Measurements from ENCODE around the gene RAVER1. TPM values are rescaled to one million over a fixed set of nuclear protein-coding genes. Genes with fewer than 3 reads are reported as not detected.

Gene RAVER1
- total RNA-seq, 1 donor from 2014 or later, result 51.8 TPM

DNA sequence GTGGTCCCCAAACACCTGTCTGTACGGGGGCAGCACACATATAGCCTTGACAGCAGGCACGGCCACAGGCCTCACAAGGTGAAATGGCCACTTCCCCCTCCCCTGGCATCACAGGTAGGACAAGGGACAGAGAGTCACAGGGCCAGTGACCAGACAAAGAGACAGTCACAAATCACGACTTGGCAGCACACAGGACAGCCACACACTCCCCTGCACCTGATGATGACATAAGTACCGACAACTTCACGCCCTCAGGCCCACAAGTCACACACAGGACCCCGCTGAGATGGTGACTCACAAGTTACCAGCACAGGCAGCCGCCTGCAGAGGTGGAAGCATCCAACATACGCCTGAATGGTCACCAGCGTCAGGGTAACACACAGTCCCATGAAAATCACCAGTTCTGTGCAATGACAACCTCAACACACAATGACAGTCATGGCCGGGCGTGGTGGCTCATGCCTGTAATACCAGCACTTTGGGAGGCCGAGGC lies 30.5 kb upstream of the RAVER1 start:
- Histone ChIP-seq H3K4me1 (no peaks in the 10 kb centered on the region), H3K4me3 (no peak overlapping the region), H3K9me3 (no peaks in the 10 kb centered on the region), H3K27ac (no peak overlapping the region), H3K36me3 (peaks cover 73 to 89% of the 10 kb centered on the region in 2 donors), H3K27me3 (no peaks in the 10 kb centered on the region)
- intact Hi-C loops (cut with DNase I), result no loop called here
- no peak for DNase-seq (ENCODE audit: low spot score in 2 of 2)
- TF ChIP-seq, protein P1, sequence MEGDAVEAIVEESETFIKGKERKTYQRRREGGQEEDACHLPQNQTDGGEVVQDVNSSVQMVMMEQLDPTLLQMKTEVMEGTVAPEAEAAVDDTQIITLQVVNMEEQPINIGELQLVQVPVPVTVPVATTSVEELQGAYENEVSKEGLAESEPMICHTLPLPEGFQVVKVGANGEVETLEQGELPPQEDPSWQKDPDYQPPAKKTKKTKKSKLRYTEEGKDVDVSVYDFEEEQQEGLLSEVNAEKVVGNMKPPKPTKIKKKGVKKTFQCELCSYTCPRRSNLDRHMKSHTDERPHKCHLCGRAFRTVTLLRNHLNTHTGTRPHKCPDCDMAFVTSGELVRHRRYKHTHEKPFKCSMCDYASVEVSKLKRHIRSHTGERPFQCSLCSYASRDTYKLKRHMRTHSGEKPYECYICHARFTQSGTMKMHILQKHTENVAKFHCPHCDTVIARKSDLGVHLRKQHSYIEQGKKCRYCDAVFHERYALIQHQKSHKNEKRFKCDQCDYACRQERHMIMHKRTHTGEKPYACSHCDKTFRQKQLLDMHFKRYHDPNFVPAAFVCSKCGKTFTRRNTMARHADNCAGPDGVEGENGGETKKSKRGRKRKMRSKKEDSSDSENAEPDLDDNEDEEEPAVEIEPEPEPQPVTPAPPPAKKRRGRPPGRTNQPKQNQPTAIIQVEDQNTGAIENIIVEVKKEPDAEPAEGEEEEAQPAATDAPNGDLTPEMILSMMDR (IDR thresholded peaks at IDR 0.05), result no peak

DNA sequence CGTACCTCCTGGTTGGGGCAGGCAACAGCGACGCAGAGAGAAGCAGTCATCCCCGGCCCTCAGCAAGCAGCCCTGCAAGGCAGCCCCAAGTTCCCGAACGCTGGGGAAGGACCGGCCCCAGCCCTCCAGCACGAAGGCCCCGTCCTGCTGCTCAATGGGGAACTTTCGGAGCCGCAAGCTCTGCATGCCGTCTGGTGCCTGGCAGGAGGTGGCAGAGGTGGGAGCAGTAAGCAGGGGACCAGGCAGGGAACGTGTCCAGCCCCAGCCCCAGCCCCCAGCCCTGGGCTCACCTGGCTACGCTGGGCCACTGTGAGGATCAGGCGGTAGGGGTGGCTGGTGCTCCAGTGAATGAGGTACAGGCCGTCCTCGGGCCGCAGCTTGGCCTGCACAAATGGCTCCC lies 28.9 kb upstream of the RAVER1 start:
- no peaks in the 10 kb centered on the region for H3K4me1 ChIP-seq
- H3K27me3 ChIP-seq, result no peaks in the 10 kb centered on the region
- H3K9me3 ChIP-seq, result no peaks in the 10 kb centered on the region
- intact Hi-C loops (cut with DNase I), result no loop called here
- H3K27ac ChIP-seq, result no peak overlapping the region
- DNase-seq (ENCODE audit: low spot score in 2 of 2), result no peak
- no peak overlapping the region for H3K4me3 ChIP-seq
- TF ChIP-seq, protein P1 (IDR thresholded peaks at IDR 0.05), result no peak
- peaks cover 70 to 88% of the 10 kb centered on the region in 2 donors for H3K36me3 ChIP-seq

DNA sequence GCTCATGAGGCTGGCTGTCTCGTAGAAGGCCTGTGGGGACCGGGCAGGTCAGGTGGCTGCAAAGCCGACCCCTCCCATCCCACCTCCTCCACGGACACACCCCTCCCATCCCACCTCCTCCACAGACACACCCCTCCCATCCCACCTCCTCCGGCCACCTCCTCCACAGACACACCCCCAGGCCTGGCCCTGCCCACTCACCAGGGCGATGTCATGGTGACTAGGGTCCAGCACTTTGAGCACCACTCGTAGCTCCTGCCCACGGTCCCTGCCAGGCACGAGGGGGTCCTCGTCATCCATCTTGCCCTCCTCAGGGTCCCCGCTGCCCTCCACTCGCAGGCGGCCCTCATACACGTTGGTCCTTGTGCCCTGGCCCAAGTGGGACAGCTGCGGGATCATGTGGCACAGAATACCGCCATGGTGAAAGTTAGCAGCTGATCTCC lies 28.3 kb upstream of the RAVER1 start:
- H3K4me3 ChIP-seq, result no peak overlapping the region
- peaks cover 69 to 89% of the 10 kb centered on the region in 2 donors for H3K36me3 ChIP-seq
- TF ChIP-seq, protein P1 (IDR thresholded peaks at IDR 0.05), result no peak
- H3K4me1 ChIP-seq, result no peaks in the 10 kb centered on the region
- no peaks in the 10 kb centered on the region for H3K9me3 ChIP-seq
- no peaks in the 10 kb centered on the region for H3K27me3 ChIP-seq
- no peak for DNase-seq (ENCODE audit: low spot score in 2 of 2)
- H3K27ac ChIP-seq, result no peak overlapping the region
- intact Hi-C loops (cut with DNase I), result no loop called here

DNA sequence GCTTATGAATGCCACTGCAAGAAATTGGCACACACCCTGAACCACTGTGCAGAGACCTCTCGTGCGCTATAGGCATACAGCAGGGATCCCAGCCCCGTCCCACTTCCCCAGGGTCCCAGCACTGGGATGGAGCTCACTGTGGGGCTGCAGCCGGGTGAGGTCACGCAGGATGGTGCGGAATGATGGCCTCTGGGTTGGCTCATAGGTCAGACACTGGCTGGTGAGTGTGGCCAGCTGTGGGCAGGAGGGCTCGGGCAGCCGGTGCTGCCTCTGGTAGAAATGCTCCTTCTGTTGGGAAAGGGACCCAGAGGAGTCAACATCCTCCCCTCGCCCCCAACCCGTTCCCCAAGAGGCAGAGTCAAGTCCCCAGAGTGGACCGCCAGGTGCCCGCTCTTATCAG lies 23.1 kb upstream of the RAVER1 start:
- Histone ChIP-seq H3K27me3 (no peaks in the 10 kb centered on the region), H3K36me3 (peaks cover 61 to 80% of the 10 kb centered on the region in 2 donors), H3K4me3 (no peak overlapping the region), H3K9me3 (no peaks in the 10 kb centered on the region), H3K4me1 (no peaks in the 10 kb centered on the region), H3K27ac (no peak overlapping the region)
- intact Hi-C loops (cut with DNase I), result no loop called here
- TF ChIP-seq, protein P1 (IDR thresholded peaks at IDR 0.05), result no peak
- no peak for DNase-seq (ENCODE audit: low spot score in 2 of 2)

DNA sequence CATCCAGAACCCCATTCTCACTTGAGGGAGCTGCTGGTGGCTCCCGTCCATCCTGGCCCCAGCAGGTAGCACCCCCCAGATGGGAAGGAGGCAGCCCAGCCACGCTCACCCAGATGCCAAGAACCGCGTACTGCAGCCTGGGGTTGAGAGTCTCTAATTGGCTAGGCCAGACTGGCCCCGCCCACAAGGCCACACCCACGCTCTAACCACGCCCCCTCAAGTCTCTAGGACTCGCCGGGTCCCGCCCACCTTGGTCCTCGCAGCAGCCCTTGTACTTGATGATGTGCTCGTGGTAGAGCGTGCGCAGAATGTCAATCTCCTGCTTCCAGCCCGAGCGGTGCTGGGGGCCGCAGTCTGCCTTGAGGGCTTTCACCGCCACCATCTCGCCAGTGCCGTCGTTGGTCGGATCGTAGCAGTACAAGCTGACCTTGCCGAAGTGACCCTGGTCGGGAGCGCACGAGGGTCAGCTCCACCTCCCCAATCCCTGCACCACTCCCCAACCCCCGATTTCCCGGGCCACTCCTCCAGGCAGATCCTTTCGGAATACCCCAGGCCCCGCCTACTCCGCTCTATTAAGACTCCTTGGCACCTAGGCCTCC lies 20.6 kb upstream of the RAVER1 start:
- Histone ChIP-seq H3K27ac (no peak overlapping the region), H3K4me1 (no peaks in the 10 kb centered on the region), H3K27me3 (no peaks in the 10 kb centered on the region), H3K36me3 (peaks cover 44 to 63% of the 10 kb centered on the region in 2 donors), H3K9me3 (no peaks in the 10 kb centered on the region), H3K4me3 (no peak overlapping the region)
- no peak for DNase-seq (ENCODE audit: low spot score in 2 of 2)
- TF ChIP-seq, protein P1 (IDR thresholded peaks at IDR 0.05), result no peak
- intact Hi-C loops (cut with DNase I), result no loop called here
